ENCODE data around the gene PSENEN.
"Not testable (repeated sequence)": the region's sequence is repeated elsewhere in the genome, so short reads cannot be mapped to it uniquely, and the experiment has no call there.

The PSENEN gene

DNA sequence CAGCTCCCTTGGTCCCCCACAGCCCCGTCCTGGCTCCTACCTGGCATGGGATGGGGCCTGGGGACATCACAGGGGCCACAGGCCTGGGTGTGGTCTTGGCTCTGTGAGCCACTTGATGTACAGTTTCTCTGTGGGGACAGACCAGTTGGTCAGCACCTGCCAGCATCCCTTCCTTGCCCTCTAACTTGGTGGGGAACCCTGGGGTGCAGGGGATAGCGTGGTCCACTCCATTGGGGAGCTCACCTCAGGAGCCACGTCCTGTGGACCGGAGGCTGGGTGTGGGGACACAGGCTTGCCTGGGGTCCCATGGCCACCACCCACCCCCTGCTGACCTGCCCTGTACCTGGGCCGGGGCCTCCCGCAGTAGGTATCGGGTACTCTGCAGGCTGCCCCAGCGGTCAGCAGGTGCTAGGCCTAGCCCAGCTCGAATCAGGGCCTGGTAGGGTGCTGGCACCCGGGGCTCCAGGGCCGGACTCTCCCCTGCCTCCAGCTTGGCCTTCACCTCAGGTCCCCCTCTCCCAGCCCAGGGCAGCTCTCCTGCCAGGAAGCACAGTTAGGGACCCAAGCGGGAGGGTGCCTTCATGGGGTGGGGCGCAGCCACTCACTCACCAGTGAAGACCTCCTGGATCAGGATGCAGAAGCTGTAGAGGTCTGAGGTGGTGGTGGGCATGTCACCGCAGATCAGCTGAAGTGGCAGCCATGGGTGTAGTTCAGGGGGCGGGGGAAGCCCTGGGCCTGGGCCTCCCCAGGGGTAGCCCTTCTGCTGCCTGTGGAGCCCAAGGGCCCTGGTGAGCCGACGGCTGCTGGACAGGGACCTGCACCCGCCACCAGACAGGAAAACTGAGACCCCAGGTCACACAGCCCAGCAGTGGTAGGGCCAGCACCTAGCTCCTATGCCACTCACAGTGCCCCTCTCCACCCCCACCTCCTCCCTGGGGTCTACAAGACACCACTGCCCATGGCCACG, 44.8 kb downstream of the PSENEN start:
- DNase-seq, result no peak

DNA sequence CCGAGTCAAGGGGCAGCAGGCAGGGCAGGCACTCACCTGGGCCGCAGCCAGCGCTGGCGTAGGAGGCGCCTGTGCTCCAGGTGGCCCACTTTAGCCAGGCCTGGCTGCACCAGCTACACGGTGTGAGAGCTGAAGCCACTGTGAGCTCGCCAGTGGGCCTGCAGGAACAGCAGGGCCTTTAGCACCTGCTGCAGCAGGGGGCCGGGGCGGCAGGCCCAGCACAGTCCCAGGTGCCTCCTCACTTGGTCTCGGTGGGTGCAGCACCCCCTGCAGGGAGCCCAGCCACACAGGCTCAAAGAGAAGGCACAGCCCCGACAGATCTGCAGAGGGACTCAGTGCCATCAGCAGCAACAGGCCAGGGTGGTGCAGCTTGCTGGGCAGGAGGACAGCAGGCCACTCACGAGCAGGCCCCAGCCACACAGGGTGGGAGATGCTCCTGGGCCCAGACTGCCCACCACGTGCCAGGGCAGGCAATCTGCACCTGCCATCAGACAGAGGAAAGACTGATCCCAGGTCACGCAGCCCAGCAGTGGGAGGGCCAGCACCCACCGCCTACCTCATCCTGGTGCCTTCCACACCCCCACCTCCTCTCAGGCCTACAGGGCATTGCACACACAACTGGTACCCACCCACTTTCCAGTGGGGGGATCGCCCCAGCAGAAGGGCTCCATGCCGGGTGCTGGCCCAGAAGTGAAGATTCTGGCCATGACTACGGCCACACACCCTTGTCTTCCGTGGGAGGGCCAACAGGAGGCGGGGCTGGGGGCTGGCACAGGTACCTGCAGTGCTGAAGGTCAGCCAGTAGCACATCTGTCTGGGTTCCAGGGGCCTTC, 45.7 kb downstream of the PSENEN start:
- peak in 1 of 2 experiments; percentile 21 for DNase-seq

DNA sequence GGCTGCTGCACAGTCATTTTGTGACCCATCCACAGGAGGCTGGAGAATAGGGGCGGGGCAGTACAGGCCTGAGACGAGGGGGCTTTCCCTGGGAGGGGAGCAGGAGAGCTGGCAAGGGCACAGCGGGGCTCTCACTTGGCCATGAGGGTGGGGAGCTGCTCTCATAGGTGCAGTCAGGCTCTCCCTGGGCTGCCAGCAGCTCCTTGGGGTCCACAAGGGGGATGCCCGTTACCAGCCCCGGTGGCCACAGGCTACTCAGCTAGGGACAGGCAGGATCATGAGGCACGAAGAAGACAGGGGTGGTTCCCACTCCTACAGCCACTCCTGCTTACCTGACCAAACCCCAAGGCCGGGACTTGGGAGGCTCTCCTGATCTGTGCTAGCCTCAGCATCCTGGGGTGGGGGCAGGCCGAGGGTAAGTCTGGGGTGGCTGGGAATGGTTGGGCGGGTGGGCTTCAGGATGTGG, 46.4 kb downstream of the PSENEN start:
- DNase-seq, result no peak

DNA sequence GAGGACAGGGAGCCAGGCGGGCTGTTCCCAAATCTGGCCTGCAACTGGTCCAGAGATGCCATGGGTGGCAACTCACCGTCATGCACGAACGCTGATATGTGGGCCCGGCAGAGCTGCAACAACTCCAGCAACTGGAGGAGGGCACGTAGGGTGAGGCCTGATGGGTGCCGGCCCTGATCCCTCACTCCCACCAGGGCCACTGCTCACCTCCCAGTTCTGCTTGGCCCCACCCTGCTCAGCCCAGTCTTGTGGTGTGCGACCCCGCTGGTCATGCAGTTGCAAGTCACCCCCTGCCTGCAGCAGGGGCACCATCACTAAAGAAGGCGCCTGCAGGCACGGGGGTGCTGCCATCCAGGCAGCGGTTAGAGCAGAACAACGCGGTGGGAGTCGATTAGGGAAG, 46.9 kb downstream of the PSENEN start:
- DNase-seq, result no peak

DNA sequence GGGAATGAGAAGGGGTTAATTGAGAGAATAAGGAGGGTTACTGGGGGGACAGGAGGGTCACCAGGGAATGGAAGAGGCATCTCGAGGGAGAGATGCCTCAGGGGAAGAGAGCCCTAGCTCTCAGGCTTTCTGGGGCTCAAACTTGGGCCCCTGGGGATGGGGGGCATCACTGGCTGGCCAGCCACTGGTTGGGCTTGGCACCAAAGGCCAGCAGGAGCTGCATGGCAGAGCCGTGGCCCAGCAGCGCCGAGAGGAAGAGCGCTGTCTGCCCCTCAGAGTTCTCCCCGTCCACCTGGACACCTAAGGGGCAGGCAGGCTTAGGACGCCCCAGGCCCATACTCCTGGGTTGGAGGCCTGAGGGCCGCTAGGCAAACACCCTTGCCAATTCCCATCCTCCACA, 47.4 kb downstream of the PSENEN start:
- no peak for DNase-seq

DNA sequence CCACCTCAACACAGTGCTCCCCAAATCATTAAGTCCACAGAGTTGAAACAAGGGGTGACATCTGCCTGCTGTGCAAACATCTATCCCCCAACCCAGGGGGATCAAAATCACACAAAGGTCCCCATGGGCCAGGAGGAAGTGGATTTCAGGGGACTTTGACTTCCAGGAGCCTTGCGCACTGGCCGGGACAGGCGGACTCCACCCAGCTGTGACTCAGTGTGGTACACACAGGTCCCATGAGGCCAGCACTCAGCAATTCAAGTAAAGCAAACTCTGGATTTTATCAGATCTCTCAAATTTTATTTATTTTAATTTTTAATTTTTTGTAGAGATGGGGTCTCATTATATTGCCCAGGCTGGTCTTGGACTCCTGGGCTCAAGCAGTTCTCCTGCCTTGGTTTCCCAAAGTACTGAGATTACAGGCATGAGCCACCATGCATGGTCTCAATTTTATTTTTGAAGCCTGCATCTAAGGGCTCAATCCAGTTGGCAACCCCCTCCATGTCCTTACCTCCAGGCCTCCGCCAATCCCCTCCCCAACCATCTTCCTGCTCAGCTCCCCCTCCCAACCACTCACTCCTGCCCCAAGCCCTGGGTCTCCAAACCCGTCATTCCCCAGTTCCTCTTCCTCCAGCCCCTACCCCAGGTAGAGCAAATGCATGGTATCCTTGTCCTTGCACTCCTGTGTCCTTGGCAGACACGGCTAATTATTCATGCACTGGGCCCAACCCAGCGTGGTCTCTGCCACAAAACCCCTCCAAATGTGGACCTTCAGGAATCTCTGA, 48.1 kb downstream of the PSENEN start:
- DNase-seq, result no peak

DNA sequence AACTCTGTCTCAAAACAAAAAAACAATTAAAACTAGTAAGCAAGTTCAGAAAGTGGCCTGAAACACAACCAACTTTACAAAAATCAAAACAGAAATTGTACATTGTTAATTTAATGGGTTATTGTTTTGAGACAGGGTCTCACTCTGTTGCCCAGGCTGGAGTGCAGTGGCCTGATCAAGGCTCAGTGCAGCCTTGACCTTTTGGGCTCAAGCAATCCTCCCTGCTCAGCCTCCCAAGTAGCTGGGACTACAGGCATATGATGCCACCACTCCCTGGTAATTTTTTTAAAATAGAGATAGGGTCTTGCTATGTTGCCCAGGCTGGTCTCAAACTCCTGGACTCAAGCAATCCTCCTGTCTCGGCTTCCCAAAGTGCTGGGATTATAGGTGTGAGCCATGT, 50.1 kb downstream of the PSENEN start:
- DNase-seq, result not testable (repeated sequence)

All from cerebellar nuclear complex (tissue), 1 donor.